ENCODE data around the gene MPL.

Gene MPL

DNA sequence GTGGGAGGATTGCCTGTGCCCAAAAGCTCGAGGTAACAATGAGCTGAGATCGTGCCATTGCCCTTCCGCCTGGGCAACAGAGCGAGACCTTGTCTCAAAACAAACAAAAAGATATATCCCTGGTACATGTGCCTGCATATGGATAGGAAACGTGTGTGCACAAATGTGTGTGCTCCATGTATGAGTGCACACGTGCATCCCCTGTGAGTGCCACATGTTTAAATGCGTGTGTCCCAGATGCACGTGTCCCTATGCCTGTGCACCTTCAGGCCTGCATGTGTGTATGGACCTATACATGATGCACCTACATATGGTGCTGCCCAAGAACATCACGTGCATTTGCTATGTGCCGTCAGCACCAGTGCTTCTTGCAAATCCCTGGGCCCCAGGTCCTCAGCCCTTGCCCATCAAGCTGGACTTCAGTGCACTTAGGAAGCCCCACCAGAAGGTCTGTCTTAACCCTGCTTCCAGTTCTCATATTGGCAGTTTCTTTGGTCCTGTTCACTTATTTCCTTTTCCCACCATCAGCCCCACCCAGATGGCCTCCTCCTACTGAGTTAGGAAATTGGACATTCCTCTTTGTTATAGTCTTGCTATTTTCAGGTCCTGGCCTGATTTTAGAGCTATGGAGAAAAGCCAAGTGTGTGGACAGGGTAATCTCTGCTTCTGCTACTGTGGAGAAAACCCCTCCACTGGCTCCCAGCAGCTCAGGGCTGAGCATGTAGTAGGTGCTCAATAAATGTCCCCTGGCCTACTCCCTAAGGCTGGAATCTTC lies 21.5 kb upstream of the MPL start:
- H3K4me1 ChIP-seq = peaks cover 2% of the 10 kb centered on the region
- no peak overlapping the region for H3K4me2 ChIP-seq (ENCODE audit: low read length)
- H3K9ac ChIP-seq = no peak overlapping the region
- H3K27me3 ChIP-seq (ENCODE audit: control insufficient read depth, insufficient read depth, low read length) = no peaks in the 10 kb centered on the region
- no peaks in the 10 kb centered on the region for H3K9me3 ChIP-seq (ENCODE audit: control insufficient read depth, low read length)
- no peak overlapping the region for H3K27ac ChIP-seq
- no peaks in the 10 kb centered on the region for H3K36me3 ChIP-seq (ENCODE audit: control insufficient read depth, insufficient read depth, low read length)
- TF ChIP-seq, protein P1, sequence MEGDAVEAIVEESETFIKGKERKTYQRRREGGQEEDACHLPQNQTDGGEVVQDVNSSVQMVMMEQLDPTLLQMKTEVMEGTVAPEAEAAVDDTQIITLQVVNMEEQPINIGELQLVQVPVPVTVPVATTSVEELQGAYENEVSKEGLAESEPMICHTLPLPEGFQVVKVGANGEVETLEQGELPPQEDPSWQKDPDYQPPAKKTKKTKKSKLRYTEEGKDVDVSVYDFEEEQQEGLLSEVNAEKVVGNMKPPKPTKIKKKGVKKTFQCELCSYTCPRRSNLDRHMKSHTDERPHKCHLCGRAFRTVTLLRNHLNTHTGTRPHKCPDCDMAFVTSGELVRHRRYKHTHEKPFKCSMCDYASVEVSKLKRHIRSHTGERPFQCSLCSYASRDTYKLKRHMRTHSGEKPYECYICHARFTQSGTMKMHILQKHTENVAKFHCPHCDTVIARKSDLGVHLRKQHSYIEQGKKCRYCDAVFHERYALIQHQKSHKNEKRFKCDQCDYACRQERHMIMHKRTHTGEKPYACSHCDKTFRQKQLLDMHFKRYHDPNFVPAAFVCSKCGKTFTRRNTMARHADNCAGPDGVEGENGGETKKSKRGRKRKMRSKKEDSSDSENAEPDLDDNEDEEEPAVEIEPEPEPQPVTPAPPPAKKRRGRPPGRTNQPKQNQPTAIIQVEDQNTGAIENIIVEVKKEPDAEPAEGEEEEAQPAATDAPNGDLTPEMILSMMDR (IDR thresholded peaks at IDR 0.05) = no peak
- no peaks in the 10 kb centered on the region for H3K79me2 ChIP-seq
- no peak overlapping the region for H2AFZ ChIP-seq
- no peak overlapping the region for H3K4me3 ChIP-seq (ENCODE audit: low read depth, low read length)

DNA sequence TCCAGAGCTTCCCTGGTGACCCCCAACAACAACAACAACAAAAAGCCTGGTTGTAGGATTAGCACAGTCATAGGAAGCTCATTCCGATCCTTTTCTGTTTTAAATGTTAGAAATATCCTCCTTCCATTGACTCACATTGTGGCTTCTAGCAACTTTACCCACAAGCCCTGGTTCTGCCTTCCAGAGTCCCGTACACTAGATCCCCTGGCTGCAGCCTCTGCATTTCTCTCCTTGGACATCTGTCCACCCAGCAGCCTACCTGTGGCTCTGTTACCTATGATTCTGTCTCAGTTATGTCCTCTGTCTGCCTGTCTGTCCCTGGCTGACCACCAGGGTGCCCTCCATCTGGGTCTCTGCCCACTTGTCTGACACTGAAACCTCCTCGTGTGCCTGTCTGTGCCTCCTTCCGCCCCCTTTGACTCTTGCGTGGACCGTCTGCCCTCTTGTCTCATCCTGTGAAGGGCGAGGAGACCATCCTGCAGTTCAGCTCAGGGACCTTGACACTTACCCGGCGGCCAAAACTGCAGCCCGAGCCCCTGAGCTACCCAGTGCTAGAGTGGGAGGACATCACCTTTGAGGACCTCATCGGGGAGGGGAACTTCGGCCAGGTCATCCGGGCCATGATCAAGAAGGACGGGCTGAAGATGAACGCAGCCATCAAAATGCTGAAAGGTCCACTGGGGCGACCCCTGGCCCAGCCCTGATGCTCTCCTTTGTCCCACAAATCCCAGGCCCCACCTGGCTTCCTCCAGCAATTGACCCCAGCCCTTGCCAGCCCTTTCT lies 20.7 kb upstream of the MPL start:
- Histone ChIP-seq H3K36me3 (ENCODE audit: control insufficient read depth, insufficient read depth, low read length) (no peaks in the 10 kb centered on the region), H3K79me2 (no peaks in the 10 kb centered on the region), H3K9ac (no peak overlapping the region), H3K4me2 (ENCODE audit: low read length) (no peak overlapping the region), H3K4me3 (ENCODE audit: low read depth, low read length) (no peak overlapping the region), H3K27ac (no peak overlapping the region), H3K9me3 (ENCODE audit: control insufficient read depth, low read length) (no peaks in the 10 kb centered on the region), H3K27me3 (ENCODE audit: control insufficient read depth, insufficient read depth, low read length) (no peaks in the 10 kb centered on the region), H3K4me1 (peaks cover 2% of the 10 kb centered on the region), H2AFZ (no peak overlapping the region)
- TF ChIP-seq, protein P1 (IDR thresholded peaks at IDR 0.05) = no peak

DNA sequence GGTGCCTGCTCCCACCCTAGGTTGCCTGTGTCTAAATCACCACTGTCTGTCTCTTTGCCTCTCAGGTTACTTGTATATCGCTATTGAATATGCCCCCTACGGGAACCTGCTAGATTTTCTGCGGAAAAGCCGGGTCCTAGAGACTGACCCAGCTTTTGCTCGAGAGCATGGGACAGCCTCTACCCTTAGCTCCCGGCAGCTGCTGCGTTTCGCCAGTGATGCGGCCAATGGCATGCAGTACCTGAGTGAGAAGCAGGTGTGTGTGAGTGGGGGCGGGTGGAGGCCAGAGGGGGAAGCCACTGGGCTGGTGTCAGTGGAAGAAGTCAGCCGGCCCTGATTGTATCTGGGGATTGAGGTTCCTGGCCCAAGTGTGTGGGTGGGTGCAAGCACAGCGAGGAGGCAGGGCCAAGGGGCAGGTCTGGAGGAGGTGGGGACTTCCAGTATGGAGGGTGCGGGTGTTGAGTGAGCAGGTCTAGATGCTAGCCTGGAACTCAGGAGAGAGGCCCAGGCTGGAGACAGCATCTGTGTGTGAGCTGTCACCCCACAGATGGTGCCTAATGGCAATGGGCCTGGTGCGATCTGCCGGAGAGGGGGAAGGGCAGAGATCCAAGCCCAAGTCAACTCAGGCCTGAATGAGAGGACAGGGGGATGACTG lies 19.7 kb upstream of the MPL start:
- Histone ChIP-seq H3K9ac (no peak overlapping the region), H3K4me3 (ENCODE audit: low read depth, low read length) (no peak overlapping the region), H3K36me3 (ENCODE audit: control insufficient read depth, insufficient read depth, low read length) (no peaks in the 10 kb centered on the region), H3K9me3 (ENCODE audit: control insufficient read depth, low read length) (no peaks in the 10 kb centered on the region), H3K4me1 (peaks cover 2% of the 10 kb centered on the region), H3K79me2 (no peaks in the 10 kb centered on the region), H3K27ac (no peak overlapping the region), H3K4me2 (ENCODE audit: low read length) (no peak overlapping the region), H2AFZ (peak overlapping the region; percentile 46), H3K27me3 (ENCODE audit: control insufficient read depth, insufficient read depth, low read length) (no peaks in the 10 kb centered on the region)
- TF ChIP-seq, protein P1 (IDR thresholded peaks at IDR 0.05) = no peak

DNA sequence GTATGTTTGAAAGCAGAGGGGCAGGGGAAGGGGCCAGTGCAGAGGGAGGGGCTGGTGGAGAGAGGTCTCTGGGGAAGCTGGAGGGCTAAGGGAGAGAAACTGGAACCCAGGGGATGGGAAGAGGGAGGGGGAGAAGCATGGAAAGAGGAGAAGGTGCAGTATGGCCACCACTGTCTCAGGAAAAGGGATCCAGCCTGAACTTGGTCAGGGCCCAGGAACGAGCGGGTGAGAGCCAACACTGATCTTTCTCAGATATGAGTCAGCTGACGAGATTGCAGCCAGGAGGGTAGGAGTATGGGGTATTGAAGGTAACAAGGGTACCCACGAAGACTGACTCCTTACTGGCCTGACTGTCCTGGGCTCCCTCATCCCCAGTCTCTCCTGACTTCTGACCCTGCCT lies 18.8 kb upstream of the MPL start:
- Histone ChIP-seq H3K4me2 (ENCODE audit: low read length) (no peak overlapping the region), H3K27me3 (ENCODE audit: control insufficient read depth, insufficient read depth, low read length) (no peaks in the 10 kb centered on the region), H3K4me1 (peaks cover 2% of the 10 kb centered on the region), H2AFZ (peak overlapping the region; percentile 41), H3K9me3 (ENCODE audit: control insufficient read depth, low read length) (no peaks in the 10 kb centered on the region), H3K79me2 (no peaks in the 10 kb centered on the region), H3K36me3 (ENCODE audit: control insufficient read depth, insufficient read depth, low read length) (no peaks in the 10 kb centered on the region), H3K27ac (no peak overlapping the region), H3K9ac (no peak overlapping the region), H3K4me3 (ENCODE audit: low read depth, low read length) (no peak overlapping the region)
- TF ChIP-seq, protein P1 (IDR thresholded peaks at IDR 0.05) = no peak
